NCI-H1417 treated with DMSO at 0.1 percent for 48 hours (cell line): ENCODE measurements around the gene IFRD2.
"Not testable (repeated sequence)": the region's sequence is repeated elsewhere in the genome, so short reads cannot be mapped to it uniquely, and the experiment has no call there.

Experiments used
- DNase-seq: peaks from one replicate; lab custom pipeline; 2025; lab: John Stamatoyannopoulos, UW

The IFRD2 gene

DNA sequence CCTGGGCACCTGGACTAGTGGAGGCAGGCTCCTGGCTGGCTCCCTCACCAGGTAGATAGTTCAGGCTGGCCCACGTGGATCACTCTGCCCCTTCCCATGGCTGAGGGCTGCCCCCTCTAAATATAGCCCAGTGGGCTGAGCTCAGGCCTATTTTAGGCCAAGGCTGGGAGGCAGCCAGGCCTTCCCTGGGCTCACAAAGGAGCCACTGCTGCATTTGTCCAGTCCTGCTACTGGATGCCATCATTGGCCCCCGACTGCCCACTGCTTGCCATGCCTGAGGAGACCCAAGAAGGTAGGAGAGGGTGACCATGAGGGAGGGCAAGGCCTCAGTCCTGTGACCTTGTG lies 13.4 kb downstream of the IFRD2 start, which contains the start of gene LSMEM2:
Gene LSMEM2 (plus strand): TSS at position 208 of the 345 bp plus-strand sequence. CDS start 27 bp downstream, at position 235.
- DNase-seq, result no peak

DNA sequence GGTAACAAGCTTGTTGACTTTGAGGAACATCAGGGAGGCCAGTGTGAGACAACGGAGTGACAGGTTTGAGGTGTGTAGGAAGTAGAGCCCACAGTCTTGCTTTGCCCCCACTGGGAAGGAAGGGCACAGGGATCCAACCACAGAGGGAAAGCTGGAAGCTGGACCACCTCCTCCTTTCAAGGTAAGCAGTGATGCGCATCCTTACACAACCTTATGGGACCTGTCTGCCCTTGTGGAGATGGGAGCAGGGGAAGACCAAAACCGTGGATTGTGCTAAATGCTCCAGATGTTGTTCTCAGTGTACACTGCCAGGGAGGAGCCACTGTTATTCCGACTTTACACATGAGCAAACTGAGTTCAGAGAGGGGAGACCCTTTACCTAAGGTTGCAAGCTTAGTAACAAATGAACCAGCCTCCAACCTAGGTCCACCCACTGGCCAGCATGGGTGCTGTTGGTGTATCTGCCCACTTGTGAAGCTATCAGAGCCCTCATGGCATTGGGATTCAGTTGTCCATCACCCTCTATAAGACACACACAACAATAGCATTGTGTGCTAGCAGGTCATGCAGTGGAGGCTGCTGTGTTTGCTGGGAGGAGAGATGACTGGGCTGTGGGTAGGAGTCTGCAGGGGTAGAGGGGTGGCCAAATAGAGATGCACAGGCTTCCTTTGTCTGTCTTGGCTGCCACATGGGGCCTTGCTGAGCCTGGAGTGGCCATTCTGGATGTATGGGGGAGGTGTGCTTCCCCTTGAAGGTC lies 13.9 kb downstream of the IFRD2 start:
- DNase-seq, result no peak

DNA sequence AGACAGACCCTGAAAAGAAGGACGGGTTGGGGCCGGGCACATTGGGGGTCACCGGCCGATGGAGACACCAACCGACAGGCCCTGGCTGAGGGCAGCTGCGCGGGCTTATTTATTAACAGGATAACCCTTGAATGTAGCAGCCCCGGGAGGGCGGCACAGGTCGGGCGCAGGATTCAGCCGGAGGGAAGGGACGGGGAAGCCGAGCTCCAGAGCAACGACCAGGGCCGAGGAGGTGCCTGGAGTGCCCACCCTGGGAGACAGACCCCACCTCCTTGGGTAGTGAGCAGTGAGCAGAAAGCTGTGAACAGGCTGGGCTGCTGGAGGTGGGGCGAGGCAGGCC lies 15.5 kb downstream of the IFRD2 start:
- DNase-seq, result no peak

DNA sequence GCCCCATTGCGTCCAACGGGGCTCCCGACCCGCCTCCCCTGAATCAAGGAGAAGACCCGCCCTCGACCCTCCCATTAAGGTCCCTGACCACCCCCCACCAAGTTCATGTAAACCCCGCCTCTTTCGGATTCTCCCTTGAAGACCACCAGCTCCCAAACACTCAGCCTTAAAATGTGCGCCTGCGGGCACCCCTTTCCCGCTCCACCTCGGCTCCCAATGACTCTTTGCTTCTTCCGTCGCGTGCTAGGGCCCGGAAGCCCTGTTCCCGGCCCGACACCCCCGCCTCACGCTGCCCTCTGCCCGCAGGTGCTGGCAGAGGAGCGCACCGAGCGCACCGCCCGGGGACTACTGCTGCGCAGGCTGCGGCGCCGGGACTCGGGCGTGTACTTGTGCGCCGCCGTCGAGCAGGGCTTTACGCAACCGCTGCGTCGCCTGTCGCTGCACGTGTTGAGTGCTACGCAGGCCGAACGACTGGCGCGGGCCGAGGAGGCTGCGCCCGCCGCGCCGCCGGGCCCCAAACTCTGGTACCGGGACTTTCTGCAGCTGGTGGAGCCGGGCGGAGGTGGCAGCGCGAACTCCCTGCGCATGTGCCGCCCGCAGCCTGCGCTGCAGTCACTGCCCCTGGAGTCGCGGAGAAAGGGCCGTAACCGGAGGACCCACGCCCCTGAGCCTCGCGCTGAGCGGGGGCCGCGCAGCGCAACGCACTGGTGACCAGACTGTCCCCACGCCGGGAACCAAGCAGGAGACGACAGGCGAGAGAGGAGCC lies 16.1 kb downstream of the IFRD2 start:
- no peak for DNase-seq

DNA sequence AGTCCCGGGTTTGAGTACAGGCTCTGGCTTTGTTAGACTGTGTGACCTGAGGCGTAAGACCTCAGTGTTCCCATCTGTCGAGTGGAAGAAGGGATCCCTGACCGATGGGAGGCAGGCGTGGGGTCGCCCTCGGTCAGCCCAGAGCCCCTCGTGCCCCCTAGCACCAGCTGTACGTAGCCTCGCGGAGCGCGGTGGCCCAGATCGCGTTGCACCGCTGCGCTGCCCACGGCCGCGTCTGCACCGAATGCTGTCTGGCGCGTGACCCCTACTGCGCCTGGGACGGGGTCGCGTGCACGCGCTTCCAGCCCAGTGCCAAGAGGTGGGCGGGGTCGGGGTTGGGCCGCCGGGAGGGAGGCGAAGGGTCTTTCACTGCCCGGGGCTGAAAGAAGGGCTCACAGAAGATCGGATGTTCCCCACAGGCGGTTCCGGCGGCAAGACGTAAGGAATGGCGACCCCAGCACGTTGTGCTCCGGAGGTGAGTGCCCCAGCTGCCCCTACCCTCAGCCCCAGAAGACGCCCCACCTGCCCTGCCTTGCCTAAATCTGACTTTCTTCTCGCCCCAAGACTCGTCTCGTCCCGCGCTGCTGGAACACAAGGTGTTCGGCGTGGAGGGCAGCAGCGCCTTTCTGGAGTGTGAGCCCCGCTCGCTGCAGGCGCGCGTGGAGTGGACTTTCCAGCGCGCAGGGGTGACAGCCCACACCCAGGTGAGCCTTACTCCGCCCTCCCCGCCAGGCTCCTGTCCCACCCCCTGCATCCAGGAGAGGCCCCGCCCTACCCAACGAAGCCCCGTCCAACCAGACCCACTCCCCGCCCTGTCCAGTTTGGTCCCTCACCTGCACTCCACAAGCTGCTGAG lies 16.9 kb downstream of the IFRD2 start:
- DNase-seq, result no peak

DNA sequence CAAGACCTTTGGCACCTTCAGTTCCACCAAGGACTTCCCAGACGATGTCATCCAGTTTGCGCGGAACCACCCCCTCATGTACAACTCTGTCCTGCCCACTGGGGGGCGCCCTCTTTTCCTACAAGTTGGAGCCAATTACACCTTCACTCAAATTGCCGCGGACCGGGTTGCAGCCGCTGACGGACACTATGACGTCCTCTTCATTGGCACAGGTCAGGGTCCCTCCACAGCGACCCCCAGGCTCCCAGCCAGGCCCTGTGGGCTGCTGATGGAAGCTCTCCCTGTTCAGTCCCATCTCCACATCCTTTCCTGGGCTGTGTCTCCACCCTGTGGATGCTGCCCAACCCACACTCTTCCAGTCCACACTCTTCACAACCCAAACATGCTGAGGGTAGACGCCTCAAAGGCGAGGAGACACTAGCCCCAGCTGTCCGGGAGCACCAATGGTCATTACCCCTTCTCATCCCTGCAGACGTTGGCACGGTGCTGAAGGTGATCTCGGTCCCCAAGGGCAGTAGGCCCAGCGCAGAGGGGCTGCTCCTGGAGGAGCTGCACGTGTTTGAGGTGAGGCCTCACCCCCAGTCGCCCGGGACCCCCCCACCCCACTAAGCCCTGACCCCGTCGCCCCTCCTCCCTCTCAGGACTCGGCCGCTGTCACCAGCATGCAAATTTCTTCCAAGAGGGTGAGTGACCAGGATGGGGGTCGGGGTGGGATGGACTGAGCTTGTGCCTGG lies 17.7 kb downstream of the IFRD2 start:
- no peak for DNase-seq

DNA sequence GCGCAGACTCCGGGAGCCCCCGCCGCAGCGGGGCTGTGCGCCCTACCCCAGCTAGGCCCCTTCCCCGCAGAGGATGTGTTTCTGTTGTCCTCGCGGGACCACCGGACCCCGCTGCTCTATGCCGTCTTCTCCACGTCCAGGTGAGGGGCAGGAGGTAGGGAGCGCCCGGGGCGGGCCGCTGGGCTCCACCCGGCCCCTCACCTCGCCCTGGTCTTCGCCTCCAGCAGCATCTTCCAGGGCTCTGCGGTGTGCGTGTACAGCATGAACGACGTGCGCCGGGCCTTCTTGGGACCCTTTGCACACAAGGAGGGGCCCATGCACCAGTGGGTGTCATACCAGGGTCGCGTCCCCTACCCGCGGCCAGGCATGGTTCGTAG lies 18.6 kb downstream of the IFRD2 start:
- DNase-seq, result no peak

DNA sequence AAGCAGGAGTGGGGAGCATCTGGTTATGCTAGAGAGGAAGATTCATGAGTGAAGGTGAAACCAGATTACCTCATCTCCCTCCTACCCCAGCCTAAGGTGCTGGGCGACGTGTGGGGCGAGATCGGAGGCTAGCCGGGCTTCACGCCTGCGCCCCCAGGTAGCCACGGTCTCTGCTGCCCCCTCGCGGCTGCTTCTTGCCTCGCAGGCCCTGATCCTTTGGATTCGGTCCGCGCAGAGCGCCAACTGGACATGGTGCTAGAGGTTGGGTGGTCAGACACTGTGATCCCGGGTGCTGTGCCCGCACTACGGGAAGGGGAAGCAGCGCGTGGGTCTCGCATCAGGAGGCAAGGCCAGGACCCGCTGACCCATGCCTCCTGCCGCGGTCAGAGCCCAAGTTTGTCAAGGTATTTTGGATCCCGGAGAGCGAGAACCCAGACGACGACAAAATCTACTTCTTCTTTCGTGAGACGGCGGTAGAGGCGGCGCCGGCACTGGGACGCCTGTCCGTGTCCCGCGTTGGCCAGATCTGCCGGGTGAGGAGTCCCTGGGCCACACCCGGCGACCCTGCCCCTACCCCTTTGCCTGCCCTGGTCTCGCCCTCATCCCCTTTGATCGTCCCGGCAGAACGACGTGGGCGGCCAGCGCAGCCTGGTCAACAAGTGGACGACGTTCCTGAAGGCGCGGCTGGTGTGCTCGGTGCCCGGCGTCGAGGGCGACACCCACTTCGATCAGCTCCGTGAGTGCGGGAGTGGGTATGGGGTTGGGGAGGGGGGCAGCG lies 19.1 kb downstream of the IFRD2 start:
- DNase-seq, result no peak

DNA sequence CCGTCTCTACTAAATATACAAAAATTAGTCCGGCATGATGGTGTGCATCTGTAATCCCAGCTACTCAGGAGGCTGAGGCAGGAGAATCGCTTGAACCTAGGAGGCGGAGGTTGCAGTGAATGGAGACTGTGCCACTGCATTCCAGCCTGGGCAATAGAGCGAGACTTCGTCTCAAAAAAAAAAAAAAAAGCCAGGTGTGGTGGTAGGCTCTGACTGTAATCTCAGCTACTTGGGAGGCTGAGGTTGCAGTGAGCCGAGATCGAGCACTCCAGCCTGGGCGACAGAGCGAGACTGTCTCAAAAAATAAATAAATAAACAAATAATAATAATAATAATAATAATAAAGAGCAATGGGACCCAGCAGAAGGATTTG lies 19.7 kb downstream of the IFRD2 start:
- DNase-seq, result not testable (repeated sequence)

DNA sequence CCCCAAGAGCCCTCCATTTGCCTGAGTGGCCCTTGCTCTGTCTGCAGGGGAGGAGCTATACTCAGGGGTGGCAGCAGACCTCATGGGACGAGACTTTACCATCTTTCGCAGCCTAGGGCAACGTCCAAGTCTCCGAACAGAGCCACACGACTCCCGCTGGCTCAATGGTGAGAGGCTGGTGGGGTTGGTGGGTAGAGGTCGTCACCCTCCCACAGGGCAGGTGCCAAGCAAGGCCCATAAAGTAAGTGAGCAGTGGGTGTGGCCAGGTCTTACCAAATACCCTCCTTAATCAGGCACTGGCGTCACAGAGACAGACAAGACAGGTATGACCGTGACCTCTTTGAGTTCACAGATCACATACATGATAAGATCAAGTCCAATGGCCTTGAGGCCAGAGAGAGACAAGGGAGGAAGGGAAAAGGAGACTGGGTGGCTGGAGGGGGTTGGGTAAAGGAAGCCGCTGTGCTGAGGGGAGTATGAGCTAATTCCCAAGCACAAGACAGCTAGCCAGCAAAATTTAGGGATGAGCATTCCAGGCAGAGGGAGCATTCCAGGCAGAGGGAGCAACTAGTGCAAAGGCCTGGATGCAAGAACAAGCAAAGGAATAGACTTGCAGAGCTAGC lies 20.8 kb downstream of the IFRD2 start:
- no peak for DNase-seq

DNA sequence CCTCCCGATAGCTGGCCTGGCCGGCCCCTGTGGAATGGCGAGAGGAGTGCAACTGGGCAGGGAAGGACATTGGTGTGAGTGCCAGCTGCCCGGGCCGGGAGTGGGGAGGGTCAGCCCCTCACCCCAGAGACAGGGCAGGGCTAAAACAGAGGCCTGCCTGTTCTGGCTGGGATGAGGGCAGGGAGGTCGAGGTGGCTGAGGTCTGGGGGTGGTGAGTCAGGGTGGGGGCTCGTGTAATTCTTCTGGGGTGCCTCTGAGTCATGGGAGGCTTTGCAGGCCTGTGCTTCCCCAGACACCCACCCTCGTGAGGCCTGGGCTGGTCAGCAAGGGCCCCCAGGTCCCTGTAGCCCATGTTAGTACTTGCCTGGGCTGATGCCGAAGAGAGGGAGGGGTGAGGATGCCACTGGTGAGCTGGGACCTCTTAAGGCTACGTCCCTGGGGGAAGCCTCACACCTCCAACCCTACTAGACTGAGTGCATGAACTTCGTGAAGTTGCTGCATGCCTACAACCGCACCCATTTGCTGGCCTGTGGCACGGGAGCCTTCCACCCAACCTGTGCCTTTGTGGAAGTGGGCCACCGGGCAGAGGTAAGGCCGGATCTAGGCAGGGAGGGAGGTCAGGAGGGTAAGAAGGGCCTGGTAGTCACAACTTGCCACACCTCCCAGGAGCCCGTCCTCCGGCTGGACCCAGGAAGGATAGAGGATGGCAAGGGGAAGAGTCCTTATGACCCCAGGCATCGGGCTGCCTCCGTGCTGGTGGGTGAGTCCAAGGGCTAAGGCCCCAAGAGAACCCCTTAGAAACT lies 21.6 kb downstream of the IFRD2 start:
- no peak for DNase-seq

DNA sequence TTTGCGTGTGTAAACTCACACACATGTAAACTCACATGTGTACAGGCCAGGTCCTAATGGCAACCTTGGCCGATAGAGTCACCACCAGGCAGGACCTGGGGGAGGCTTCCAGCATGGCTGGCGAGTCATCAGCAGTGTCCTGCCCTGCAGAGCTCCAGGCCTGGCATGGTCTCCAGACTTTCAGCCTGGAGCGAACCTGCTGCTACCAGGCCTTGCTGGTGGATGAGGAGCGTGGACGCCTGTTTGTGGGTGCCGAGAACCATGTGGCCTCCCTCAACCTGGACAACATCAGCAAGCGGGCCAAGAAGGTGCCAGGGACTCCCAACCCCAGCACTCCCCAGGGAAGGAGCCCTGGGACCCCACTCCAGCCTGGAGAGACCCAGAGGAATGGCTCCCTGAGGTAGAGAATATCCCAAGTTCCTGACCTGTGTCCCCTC lies 22.2 kb downstream of the IFRD2 start:
- DNase-seq, result no peak

DNA sequence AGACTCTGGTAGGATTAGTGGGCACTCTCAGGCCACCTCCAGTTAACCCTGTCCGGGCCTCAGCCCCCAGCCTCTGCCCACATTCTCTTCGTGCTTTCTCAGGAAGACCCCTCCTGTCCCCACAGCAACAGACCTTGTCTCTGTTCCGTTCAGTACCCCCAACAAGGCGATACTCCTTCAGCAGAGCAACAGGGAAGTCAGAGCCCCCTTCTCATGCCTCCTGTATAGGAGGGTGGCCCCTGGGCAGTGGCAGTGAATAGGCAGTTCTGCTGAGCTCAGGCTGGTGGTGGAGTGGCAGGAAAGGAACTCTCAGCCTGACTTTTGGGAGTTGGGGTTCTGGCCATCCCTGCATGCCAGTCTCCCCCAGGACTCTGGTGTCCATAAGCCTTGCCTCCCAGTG lies 22.8 kb downstream of the IFRD2 start:
- no peak for DNase-seq

DNA sequence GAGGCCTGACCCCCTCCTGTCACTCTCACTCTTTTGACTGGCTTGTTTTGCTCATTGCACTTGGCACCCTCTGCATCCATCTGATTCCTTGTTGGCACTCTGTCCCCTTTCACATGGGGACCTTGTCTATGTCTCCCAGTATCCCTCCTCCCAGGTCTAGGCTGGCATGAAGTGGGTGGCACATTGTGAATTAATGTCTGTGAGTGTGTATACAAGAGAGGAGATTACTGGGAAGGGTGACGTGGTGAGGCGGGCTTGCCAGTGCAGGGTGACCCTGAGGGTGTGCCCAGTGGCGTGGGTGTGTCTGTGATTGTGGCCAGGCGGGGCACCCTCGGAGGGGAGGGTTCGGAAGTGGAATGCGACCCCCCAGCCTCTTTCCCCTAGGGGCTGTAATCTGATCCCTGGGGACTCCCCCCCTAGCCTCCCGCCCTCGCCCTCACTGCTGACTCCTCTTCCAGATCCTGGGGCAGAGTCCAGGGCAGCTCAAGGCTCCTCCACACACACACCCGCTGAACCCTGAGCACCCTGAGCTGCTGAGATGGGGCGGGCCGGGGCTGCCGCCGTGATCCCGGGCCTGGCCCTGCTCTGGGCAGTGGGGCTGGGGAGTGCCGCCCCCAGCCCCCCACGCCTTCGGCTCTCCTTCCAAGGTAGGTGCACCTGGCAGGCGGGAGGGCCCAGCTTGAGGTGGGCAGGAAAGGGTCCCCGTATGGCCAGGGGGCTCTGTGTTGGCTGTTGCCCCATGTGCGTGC lies 23.4 kb downstream of the IFRD2 start, which contains the start of gene SEMA3B:
Gene SEMA3B (plus strand): TSS at position 445 of the 749 bp plus-strand sequence. CDS start 94 bp downstream, at position 539.
- no peak for DNase-seq

DNA sequence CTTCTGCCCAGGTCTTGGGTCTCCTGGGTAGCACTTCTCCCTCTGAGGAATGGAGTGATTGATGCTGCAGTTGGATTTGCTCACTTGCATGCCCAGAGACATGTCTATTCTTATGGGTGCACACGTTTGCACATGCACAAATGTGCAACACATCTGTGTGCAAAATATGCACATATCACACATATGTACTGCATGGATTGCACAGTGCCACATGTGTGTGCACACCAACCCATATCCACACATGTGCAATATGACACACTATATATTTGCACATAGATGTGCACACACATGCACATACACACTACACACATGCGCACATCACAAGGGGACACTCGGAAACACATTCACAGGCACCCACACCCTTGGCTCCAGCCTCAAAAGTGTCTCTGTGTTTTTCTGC lies 24.0 kb downstream of the IFRD2 start:
- DNase-seq, result no peak

DNA sequence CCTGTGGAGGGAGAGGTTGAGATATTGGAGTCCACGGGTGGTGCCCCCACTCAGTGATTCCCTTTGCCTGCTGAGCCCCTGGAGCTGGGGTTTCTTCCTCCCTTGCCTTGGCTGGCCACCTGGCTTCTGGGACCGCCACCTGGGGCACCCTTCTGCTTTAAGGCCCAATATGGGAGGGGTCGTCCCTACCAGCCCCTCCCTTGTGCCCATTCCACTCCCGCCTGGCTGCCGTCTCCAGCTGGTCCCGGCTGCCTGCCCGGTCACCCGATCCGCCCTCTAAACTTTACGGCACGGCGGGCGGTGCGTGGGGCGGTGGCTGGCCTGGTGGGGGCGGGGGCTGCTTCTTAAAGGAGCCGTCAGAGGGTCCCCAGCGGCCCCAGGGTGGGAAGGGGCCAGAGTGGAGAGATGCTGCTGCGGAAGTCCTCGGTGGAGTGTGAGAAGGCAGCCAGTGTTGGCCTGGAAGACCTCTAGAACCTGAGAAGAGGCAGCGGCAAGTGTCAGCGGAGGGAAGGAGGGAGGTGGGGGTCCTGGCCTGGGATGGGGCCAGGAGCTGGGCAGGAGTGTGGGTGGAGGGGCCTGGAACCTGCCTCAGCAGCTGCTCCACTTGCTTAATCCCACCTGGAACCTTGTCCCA lies 24.8 kb downstream of the IFRD2 start:
- no peak for DNase-seq

DNA sequence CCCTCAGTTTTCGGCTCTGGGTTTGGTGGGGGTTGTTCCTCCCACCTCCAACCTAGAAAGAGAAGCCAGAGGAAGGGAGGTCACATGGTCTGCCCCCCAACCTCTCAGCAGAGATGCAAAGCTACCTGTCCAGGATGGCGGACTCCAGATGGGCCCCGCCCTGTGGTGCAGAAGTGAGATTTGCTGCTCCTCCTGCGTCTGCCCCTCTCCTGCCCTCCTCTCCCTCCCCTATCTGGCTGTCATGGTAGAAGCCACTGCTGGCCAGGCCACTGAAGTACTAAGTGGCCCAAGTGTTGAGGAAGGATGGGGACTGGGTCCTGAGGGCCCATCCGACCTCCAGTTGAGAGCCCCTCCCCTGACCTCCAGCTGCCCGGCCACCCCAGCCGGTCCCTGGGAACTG lies 25.4 kb downstream of the IFRD2 start:
- no peak for DNase-seq

DNA sequence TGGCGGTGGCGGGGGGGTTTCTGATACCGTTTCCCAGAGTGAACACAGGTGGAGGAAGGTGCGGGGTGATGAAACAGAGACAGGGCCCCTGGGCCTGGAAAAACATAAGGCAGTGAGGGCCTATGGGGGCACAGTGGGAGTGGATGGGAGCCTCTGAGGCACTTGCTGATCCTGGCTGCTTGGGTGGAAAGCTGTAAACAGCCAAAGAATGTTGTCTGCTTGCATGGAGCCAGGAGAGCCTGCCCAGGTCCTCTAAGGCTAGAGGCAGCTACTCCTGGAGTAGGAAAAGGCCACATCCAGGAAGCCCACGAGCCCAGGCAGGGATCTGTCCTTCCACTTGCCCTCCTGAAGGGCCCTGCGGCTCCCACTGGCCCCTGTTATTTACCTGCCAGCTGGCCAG lies 26.2 kb downstream of the IFRD2 start:
- DNase-seq, result no peak

DNA sequence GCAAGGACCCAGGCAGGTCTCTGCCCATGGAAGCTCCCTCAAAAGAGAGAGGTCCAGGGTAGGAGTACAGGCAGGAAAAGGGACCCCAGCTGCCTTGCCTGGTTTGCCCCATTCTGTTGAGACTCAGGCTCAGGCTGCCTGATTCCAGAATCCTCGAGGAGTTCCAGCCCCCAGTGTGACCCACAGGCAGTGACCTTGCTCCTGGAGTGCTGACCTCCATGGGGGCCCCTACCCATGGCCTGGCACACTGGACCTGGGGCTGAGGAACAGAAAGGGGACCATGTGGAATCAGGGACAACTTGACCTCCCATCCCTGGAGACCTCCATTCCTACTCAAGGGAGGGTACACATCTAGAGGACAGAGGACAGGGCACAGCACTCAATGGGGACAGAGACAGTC lies 26.7 kb downstream of the IFRD2 start:
- no peak for DNase-seq
